K562 (cell line): Measurements from ENCODE around the gene RABIF. TPM values are rescaled to one million over a fixed set of nuclear protein-coding genes. Genes with fewer than 3 reads are reported as not detected.

Source experiments
- ATAC-seq: fragments of 200-7000 bp; cut with Tn5 transposase; 3 replicates; pipeline ENCODE4 v1.9.1; 2020; ENCODE audit warnings: moderate library complexity
- BruUV-seq: library from RNA; stranded (reverse); fragments of 400-500 nt; replicated peaks from 2 replicates; lab custom pipeline; 2021; lab: Mats Ljungman, UMichigan
- CTCF ChIA-PET: fragments of 300-600 bp; formaldehyde crosslinking; extraction: SDS; loops from one replicate; lab custom pipeline; 2021; ENCODE audit warnings: low intra/inter-chr PET ratio; lab: Yijun Ruan, JAX
- POLR2A ChIA-PET: fragments of 300-600, 350-650 bp; sonication (Branson Sonifier 250); formaldehyde crosslinking; extraction: SDS; loops from one replicate; lab custom pipeline; 2021; ENCODE audit warnings: antibody characterized with exemption, inconsistent platforms; lab: Yijun Ruan, JAX
- DNase-seq, 4 experiments: peaks; one replicate each; pipeline versions ENCODE4 v3.0.0 to v3.0.0-alpha.2; 2011 to 2018; ENCODE audit warnings: low spot score in 3 of 4, mixed read lengths in 3 of 4; ENCODE audit errors: extremely low read depth in 1 of 4
- FAIRE-seq: peaks from 2 replicates; lab custom pipeline; 2011; peaks lifted over from hg19 to GRCh38; lab: Jason Lieb, UNC
- H2AFZ ChIP-seq: 2 replicates; pipeline ENCODE4 v1.6.0; 2011; ENCODE audit warnings: low read depth, low read length, control low read depth, inconsistent platforms
- H3K27ac ChIP-seq: fragments of 200-600 bp; 3 replicates; pipeline ENCODE4 v1.8.0; 2011; ENCODE audit warnings: low read depth, mild to moderate bottlenecking, control low read depth, inconsistent platforms, low read length, moderate library complexity, mixed read lengths; ENCODE audit errors: extremely low read depth
- H3K27me3 ChIP-seq, 2 experiments: fragments of 300-600 bp in 1 of 2; 2 replicates in 1 of 2; 3 replicates in 1 of 2; pipeline versions ENCODE4 v1.6.0 to v1.8.0; 2011; ENCODE audit warnings: inconsistent platforms in 2 of 2, low read length in 2 of 2, mild to moderate bottlenecking in 1 of 2, mixed read lengths in 1 of 2, moderate library complexity in 1 of 2; ENCODE audit not compliant: control insufficient read depth in 2 of 2, insufficient read depth in 2 of 2
- H3K36me3 ChIP-seq: fragments of 300-600 bp; 3 replicates; pipeline ENCODE4 v1.8.0; 2011; ENCODE audit warnings: mild to moderate bottlenecking, low read length, inconsistent platforms; ENCODE audit not compliant: control insufficient read depth, insufficient read depth
- H3K4me1 ChIP-seq, 2 experiments: fragments of 200-600 bp in 1 of 2; replicated peaks in 1 of 2; 2 replicates in 1 of 2; 3 replicates in 1 of 2; pipeline versions ENCODE4 v1.5.1 to v1.8.0; 2011; ENCODE audit warnings: inconsistent platforms in 2 of 2, low read length in 2 of 2, mild to moderate bottlenecking in 1 of 2, mixed read lengths in 1 of 2, moderate library complexity in 1 of 2; ENCODE audit not compliant: control insufficient read depth in 2 of 2, insufficient read depth in 2 of 2
- H3K4me2 ChIP-seq: 2 replicates; pipeline ENCODE4 v1.6.1; 2011; ENCODE audit warnings: low read length, control low read depth, inconsistent platforms, mixed read lengths; ENCODE audit not compliant: insufficient read depth
- H3K4me3 ChIP-seq: fragments of 200-600 bp; sonication (generic), shearing (Covaris generic); 2 replicates; pipeline ENCODE4 v1.5.1; 2016; ENCODE audit warnings: control low read depth, inconsistent platforms
- H3K79me2 ChIP-seq: fragments of 200-600 bp; 3 replicates; pipeline ENCODE4 v1.8.0; 2011; ENCODE audit warnings: low read length, inconsistent platforms; ENCODE audit not compliant: control insufficient read depth, insufficient read depth
- H3K9ac ChIP-seq, 2 experiments: 2 replicates each; pipeline versions ENCODE4 v1.6.0 to v1.6.1; 2011; ENCODE audit warnings: low read depth in 2 of 2, low read length in 2 of 2, control low read depth in 1 of 2, inconsistent platforms in 1 of 2, mild to moderate bottlenecking in 1 of 2, mixed read lengths in 1 of 2; ENCODE audit not compliant: insufficient read depth in 1 of 2
- H3K9me1 ChIP-seq: one replicate; pipeline ENCODE4 v1.6.0; 2011; ENCODE audit warnings: inconsistent platforms, mild to moderate bottlenecking, low read length, moderate library complexity; ENCODE audit not compliant: control insufficient read depth, insufficient read depth
- H3K9me3 ChIP-seq: replicated peaks from 2 replicates; pipeline ENCODE4 v1.5.1; 2011; ENCODE audit warnings: low read depth, low read length, inconsistent platforms; ENCODE audit not compliant: control insufficient read depth, insufficient read depth
- H4K20me1 ChIP-seq: replicated peaks from 2 replicates; pipeline ENCODE4 v1.6.1; 2011; ENCODE audit warnings: low read length, inconsistent platforms, mixed read lengths; ENCODE audit not compliant: control insufficient read depth, insufficient read depth
- E2F8 ChIP-seq: fragments of 450-650 bp; IDR thresholded peaks from 2 replicates; pipeline ENCODE4 v1.7.1; 2018; ENCODE audit warnings: mild to moderate bottlenecking, low read depth; ENCODE audit not compliant: partially characterized antibody
- ETV1 ChIP-seq: fragments of 450-650 bp; conservative IDR thresholded peaks from 2 replicates; pipeline ENCODE4 v1.6.1; 2016; ENCODE audit warnings: missing genetic modification characterization, control low read depth, low read depth, missing compliant biosample characterization
- FOXP4 ChIP-seq: sonication (generic); formaldehyde crosslinking; IDR thresholded peaks from 2 replicates; pipeline ENCODE4 v1.8.0; 2022; ENCODE audit warnings: mild to moderate bottlenecking, missing genetic modification reagents, borderline replicate concordance
- KLF6 ChIP-seq: fragments of 250-450 bp; sonication (Bioruptor Pico); IDR thresholded peaks from 2 replicates; pipeline ENCODE4 v1.4.0; 2020; ENCODE audit warnings: mild to moderate bottlenecking, moderate library complexity, borderline replicate concordance
- MTA1 ChIP-seq: fragments of 450-650 bp; IDR thresholded peaks from 2 replicates; pipeline ENCODE4 v1.6.1; 2017; ENCODE audit warnings: borderline replicate concordance
- NCOA1 ChIP-seq: fragments of 450-650 bp; IDR thresholded peaks from 2 replicates; pipeline ENCODE4 v1.6.1; 2016; ENCODE audit warnings: low read depth
- PHF21A ChIP-seq: fragments of 450-650 bp; IDR thresholded peaks from 2 replicates; pipeline ENCODE4 v1.6.1; 2017; ENCODE audit warnings: low read depth, borderline replicate concordance
- RB1 ChIP-seq: fragments of 450-650 bp; IDR thresholded peaks from 2 replicates; pipeline ENCODE4 v1.6.1; 2017; ENCODE audit warnings: low read depth, mild to moderate bottlenecking
- SRF ChIP-seq, 2 experiments: fragments of 250-450, 450-650 bp in 1 of 2; sonication (Bioruptor Pico) in 1 of 2; sonication (generic) in 1 of 2; formaldehyde crosslinking; IDR thresholded peaks; 2 replicates each; pipeline versions ENCODE4 v1.5.0 to v1.5.1; 2020 to 2022; ENCODE audit warnings: mild to moderate bottlenecking in 1 of 2, missing genetic modification reagents in 1 of 2
- ZNF121 ChIP-seq: sonication (generic); formaldehyde crosslinking; conservative IDR thresholded peaks from 2 replicates; pipeline ENCODE4 v1.8.0; 2022; ENCODE audit warnings: missing genetic modification reagents
- ZNF23 ChIP-seq: fragments of 250-450 bp; sonication (Bioruptor Pico); IDR thresholded peaks from 2 replicates; pipeline ENCODE4 v1.4.0; 2020; ENCODE audit warnings: mild to moderate bottlenecking
- ZNF316 ChIP-seq: fragments of 450-650 bp; IDR thresholded peaks from 2 replicates; pipeline ENCODE4 v1.6.1; 2016
- ZNF584 ChIP-seq: fragments of 200-800 bp; sonication (Bioruptor generic); IDR thresholded peaks from 2 replicates; pipeline ENCODE4 v1.6.1; 2016; ENCODE audit warnings: low read depth, mild to moderate bottlenecking, missing genetic modification characterization, missing compliant biosample characterization
- whole genome bisulfite sequencing: fragments of 100-300 bp; shearing (Covaris generic); methylation state at CpG from one replicate; pipeline ENCODE4 v1.1.6; 2016; ENCODE audit warnings: low coverage, mixed read lengths; ENCODE audit not compliant: insufficient coverage; ENCODE audit errors: missing lambda C conversion rate; 5-methylcytosine and 5-hydroxymethylcytosine counted together
- in situ Hi-C: fragments of 300-500 bp; cut with MboI; formaldehyde crosslinking; loops from 4 replicates; pipeline ENCODE4 v1.15.0; 2018; ENCODE audit warnings: inconsistent platforms, mixed read lengths
- intact Hi-C: fragments of 100-400 bp; cut with micrococcal nuclease; formaldehyde crosslinking; loops from 2 replicates; pipeline ENCODE4 v1.14.2; 2022
- polyA plus RNA-seq, 8 experiments: library from polyadenylated mRNA; depleted of rRNA in 4 of 8; stranded (reverse) in 5 of 8; unstranded in 3 of 8; fragments of >200 nt; fragmentation: Nextera tagmentation in 2 of 8; fragmentation: Illumina TruSeq in 1 of 8; extraction: Ambion mirVana in 2 of 8; extraction: Trizol in 1 of 8; gene quantifications; 2 replicates each; pipeline versions ENCODE4 v1.2.1 to v1.2.3, GENCODE V29; 2011 to 2014; ENCODE audit warnings: inconsistent platforms in 1 of 8, missing spikeins in 1 of 8
- total RNA-seq, 7 experiments: library from RNA; depleted of rRNA in 6 of 7; stranded (reverse); fragments of >200 nt in 6 of 7; fragmentation: Illumina TruSeq in 2 of 7; extraction: Trizol in 2 of 7; gene quantifications; 2 replicates each; pipeline versions ENCODE4 v1.2.1 to v1.2.3, GENCODE V29; 2011 to 2021; ENCODE audit warnings: low replicate concordance in 1 of 7

The RABIF gene
- total and polyA plus RNA-seq, 9 of the 15 experiments (the other 6 are each of a cell fraction or from before 2014, with no cell fraction given), result 7.4 to 20.1 (median 11.0) TPM

GRCh38 chr1:202926581-202927491 is 37.9 kb upstream of the RABIF start, which contains the start of gene KLHL12:
TSS of gene KLHL12 (minus strand) at chr1:202927234. CDS start at chr1:202925162, 2,072 bp downstream.
- Histone ChIP-seq H3K36me3 (peaks cover 27% of the 10 kb centered on the region; the same call in 2 of the 3 replicates), H3K79me2 (peaks cover 18% of the 10 kb centered on the region), H3K27ac (peak within 1 kb of the TSS; percentile 88), H3K9me3 (no peaks in the 10 kb centered on the region), H3K4me3 (peak within 1 kb of the TSS; percentile 88), H2AFZ (peak within 1 kb of the TSS; percentile 98), H3K4me2 (peak within 1 kb of the TSS; percentile 98), H3K27me3 (no peaks in the 10 kb centered on the region), H3K9ac (peak within 1 kb of the TSS; percentile 87 to 95), H3K9me1 (no peaks in the 10 kb centered on the region), H3K4me1 (peaks cover 0 to 11% of the 10 kb centered on the region in 2 experiments; a peak in 3 of 5 replicates), H4K20me1 (no peaks in the 10 kb centered on the region)
- ChIA-PET CTCF (interaction anchor here (0.6 to 2.2 kb wide), 4 partner anchors 12 to 246 kb away, joined by 3 to 23 read pairs (median 6); no protein-coding TSS in a partner anchor), POLR2A (interaction anchor here (0.7 to 1.6 kb wide), 8 partner anchors 11 to 170 kb away, joined by 3 to 10 read pairs (median 3); partner anchors contain the start of gene TMEM183A)
- intact Hi-C loops (loop anchor here (1.0 to 2.0 kb wide), 4 partner anchors 32 to 72 kb away; partner anchors contain the start of genes ADIPOR1 and RABIF), in situ Hi-C loops (loop anchor here (5.0 kb wide), 1 partner anchor 70 kb away; no protein-coding TSS in a partner anchor)
- WGBS, result 1% methylated on average over 51 of the region's 57 CpGs
- BruUV-seq, result TSS peak; percentile 61
- FAIRE-seq (peak; percentile 93), DNase-seq (peak; percentile 99), ATAC-seq (peak; percentile 98)
- TF ChIP-seq ZNF121 (CRISPR knock-in tag) (no peak), ZNF316 (no peak), KLF6 (CRISPR knock-in tag) (0 out of 2 replicates have a peak, but pooled peaks have one; percentile 44), E2F8 (peak; percentile 71), PHF21A (peak; percentile 88; the same call in 1 of the 2 replicates), ZNF23 (CRISPR knock-in tag) (no peak), FOXP4 (CRISPR knock-in tag) (0 out of 2 replicates have a peak, but pooled peaks have one; percentile 21), RB1 (peak; percentile 97), ETV1 (tag) (peak; percentile 77), MTA1 (peak; percentile 98), ZNF584 (CRISPR knock-in tag) (no peak), NCOA1 (no peak), SRF (CRISPR knock-in tag; IDR thresholded peaks at IDR 0.05) (0 out of 4 replicates have a peak, but pooled peaks of 1 of the 2 experiments have one; percentile 42)
